ENCODE results near the gene TANGO6.
"Not testable (repeated sequence)": the region's sequence is repeated elsewhere in the genome, so short reads cannot be mapped to it uniquely, and the experiment has no call there.

TANGO6 gene

DNA sequence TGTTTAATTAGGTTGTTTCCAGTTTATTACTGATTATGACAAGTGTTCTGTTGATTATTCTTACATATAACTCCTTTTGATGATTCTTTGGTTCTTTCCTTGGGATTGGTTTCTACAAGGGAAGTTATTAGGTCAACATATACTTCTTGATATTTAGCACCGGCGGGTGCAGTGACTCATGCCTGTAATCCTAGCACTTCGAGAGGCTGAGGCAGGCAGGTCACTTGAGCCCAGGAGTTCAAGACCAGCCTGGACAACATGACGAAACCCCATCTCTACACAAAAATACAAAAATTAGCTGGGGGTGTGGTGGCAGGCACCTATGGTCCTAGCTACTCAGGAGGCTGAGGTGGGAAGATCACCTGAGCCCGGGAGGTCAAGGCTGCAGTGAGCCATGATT lies 141.9 kb downstream of the TANGO6 start:
- no peaks in the 10 kb centered on the region for H3K27me3 ChIP-seq (ENCODE audit: control insufficient read depth, insufficient read depth, low read length)
- no peaks in the 10 kb centered on the region for H3K9me3 ChIP-seq (ENCODE audit: control insufficient read depth, insufficient read depth, low read length)
- H3K4me3 ChIP-seq (ENCODE audit: low read depth, low read length), result no peak overlapping the region
- peaks cover 15% of the 10 kb centered on the region for H3K4me1 ChIP-seq (ENCODE audit: control insufficient read depth, insufficient read depth, low read length)
- H3K36me3 ChIP-seq (ENCODE audit: control insufficient read depth, insufficient read depth, low read length), result no peaks in the 10 kb centered on the region
- H3K9ac ChIP-seq (ENCODE audit: low read depth, low read length), result no peak overlapping the region

DNA sequence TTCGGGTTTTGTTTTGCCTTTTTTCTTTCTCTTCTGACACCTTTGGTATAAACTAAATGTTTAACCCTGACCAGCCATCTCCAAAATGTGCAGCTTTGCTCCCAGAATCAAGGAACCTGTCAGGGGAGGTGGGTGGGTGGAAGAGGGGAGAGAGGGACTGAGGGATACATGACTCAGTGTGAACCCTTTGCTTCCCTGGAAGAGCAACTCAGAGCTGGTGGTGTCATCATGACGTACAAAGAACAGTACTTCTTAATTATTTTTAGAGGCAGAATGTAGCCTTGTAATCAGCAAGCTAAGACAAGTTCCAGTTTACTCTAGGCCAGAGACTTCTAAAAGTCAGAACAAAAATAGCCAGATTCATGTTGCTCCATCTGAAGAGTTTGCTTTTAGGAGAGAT lies 142.5 kb downstream of the TANGO6 start:
- Histone ChIP-seq H3K4me3 (ENCODE audit: low read depth, low read length) (no peak overlapping the region), H3K36me3 (ENCODE audit: control insufficient read depth, insufficient read depth, low read length) (no peaks in the 10 kb centered on the region), H3K9ac (ENCODE audit: low read depth, low read length) (peak overlapping the region; percentile 24), H3K4me1 (ENCODE audit: control insufficient read depth, insufficient read depth, low read length) (peaks cover 15% of the 10 kb centered on the region), H3K9me3 (ENCODE audit: control insufficient read depth, insufficient read depth, low read length) (no peaks in the 10 kb centered on the region), H3K27me3 (ENCODE audit: control insufficient read depth, insufficient read depth, low read length) (no peaks in the 10 kb centered on the region)

DNA sequence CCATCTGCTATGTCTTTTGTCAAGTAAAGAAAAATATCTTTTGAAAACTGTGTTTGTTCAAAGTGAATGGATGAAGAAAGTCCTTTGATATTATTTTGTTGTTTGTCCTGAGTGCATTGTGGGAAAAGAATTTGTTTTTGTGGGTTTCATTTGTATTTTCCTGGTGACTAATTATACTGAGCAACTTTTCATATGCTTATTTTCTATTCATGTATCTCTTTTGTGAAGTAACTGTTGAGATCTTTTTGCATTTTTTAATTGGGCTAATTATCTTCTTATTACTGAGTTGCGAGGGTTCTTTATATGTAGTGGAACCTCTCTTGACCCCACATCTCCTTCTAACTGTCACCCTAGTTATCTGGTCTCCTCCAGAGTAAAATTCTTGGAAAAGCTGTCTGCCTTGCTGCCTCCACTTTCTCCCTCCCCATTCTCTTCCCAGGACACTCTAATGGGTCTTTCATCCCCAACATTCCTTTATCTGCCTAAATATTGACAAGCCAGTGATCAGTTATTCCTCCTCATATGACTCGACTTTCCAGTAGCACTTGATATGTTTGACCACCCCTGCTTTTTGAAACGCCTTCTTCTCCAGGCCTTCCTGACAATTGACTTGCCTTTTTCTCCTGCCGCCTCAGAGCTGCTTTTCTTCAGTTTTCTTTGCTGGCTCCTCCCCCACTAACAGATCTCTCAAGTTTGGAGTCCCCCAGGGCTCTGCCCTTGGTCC lies 144.6 kb downstream of the TANGO6 start:
- no peak overlapping the region for H3K9ac ChIP-seq (ENCODE audit: low read depth, low read length)
- H3K27me3 ChIP-seq (ENCODE audit: control insufficient read depth, insufficient read depth, low read length), result no peaks in the 10 kb centered on the region
- H3K9me3 ChIP-seq (ENCODE audit: control insufficient read depth, insufficient read depth, low read length), result no peaks in the 10 kb centered on the region
- H3K4me1 ChIP-seq (ENCODE audit: control insufficient read depth, insufficient read depth, low read length), result peaks cover 19% of the 10 kb centered on the region
- H3K4me3 ChIP-seq (ENCODE audit: low read depth, low read length), result no peak overlapping the region
- no peaks in the 10 kb centered on the region for H3K36me3 ChIP-seq (ENCODE audit: control insufficient read depth, insufficient read depth, low read length)

DNA sequence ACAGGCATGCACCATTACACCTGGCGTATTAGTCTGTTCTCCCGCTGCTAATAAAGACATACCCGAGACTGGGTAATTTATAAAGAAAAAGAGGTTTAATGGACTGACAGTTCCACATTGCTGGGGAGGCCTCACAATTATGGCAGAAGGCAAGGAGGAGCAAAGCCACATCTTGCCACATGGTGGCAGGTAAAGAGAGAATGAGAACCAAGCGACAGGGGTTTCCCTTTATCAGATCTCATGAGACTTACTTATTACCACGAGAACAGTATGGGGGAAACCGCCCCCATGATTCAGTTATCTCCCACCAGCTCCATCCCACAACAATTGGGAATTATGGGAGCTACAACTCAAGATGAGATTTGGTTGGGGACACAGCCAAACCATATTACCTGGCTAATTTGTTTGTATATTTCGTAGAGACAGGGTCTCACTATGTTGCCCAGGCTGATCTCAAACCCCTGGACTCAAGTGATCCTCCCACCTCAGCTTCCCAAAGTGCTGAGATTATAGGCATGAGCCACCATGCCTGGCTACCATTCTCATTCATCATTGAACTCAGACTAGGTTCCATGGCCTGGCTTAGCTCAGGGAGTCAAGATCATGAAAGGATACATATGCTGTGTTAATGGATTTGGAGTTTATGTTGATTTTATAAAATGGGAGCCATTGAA lies 147.0 kb downstream of the TANGO6 start:
- H3K27me3 ChIP-seq (ENCODE audit: control insufficient read depth, insufficient read depth, low read length); H3K36me3 ChIP-seq (ENCODE audit: control insufficient read depth, insufficient read depth, low read length); H3K9ac ChIP-seq (ENCODE audit: low read depth, low read length); H3K4me3 ChIP-seq (ENCODE audit: low read depth, low read length); H3K9me3 ChIP-seq (ENCODE audit: control insufficient read depth, insufficient read depth, low read length): not testable (repeated sequence)
- H3K4me1 ChIP-seq (ENCODE audit: control insufficient read depth, insufficient read depth, low read length), result peaks cover 32% of the 10 kb centered on the region

DNA sequence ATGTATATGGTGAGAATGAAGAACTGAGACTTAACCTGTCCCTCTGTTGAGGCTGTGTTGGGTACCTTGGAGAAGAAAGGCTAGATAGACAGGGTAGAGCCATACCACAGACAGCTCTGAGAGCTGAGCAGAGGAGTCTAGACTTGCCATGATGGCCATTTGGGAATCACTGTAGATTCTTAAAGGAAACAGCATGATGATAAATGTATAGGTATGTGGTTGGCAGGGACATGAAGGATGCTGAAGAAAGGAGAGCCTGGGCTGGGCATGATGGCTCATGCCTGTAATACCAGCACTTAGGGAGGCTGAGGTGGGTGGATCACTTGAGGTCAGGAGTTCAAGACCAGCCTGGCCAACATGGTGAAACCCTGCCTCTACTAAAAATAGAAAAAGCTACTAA lies 147.7 kb downstream of the TANGO6 start:
- Histone ChIP-seq H3K27me3 (ENCODE audit: control insufficient read depth, insufficient read depth, low read length) (no peaks in the 10 kb centered on the region), H3K9me3 (ENCODE audit: control insufficient read depth, insufficient read depth, low read length) (no peaks in the 10 kb centered on the region), H3K36me3 (ENCODE audit: control insufficient read depth, insufficient read depth, low read length) (no peaks in the 10 kb centered on the region), H3K4me3 (ENCODE audit: low read depth, low read length) (no peak overlapping the region), H3K9ac (ENCODE audit: low read depth, low read length) (no peak overlapping the region), H3K4me1 (ENCODE audit: control insufficient read depth, insufficient read depth, low read length) (peaks cover 39% of the 10 kb centered on the region)

DNA sequence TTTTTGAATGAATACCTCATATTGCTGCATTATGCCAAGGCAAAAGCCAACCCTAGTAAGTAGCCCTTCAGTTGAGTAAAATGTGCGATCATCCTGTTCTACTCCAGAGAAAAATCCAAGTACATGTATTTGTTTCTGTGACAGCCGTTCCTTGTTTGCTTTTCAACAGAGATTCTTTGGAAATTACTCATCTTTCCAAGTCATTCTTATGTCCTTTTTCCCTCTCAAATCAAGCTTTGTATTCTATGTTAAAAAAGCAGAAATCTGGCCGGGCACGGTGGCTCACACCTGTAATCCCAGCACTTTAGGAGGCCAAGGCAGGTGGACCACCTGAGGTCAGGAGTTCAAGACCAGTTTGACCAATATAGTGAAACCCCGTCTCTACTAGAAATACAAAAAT lies 149.2 kb downstream of the TANGO6 start:
- Histone ChIP-seq H3K9me3 (ENCODE audit: control insufficient read depth, insufficient read depth, low read length) (no peaks in the 10 kb centered on the region), H3K36me3 (ENCODE audit: control insufficient read depth, insufficient read depth, low read length) (no peaks in the 10 kb centered on the region), H3K27me3 (ENCODE audit: control insufficient read depth, insufficient read depth, low read length) (peaks cover 2% of the 10 kb centered on the region), H3K4me1 (ENCODE audit: control insufficient read depth, insufficient read depth, low read length) (peaks cover 37% of the 10 kb centered on the region), H3K9ac (ENCODE audit: low read depth, low read length) (no peak overlapping the region), H3K4me3 (ENCODE audit: low read depth, low read length) (no peak overlapping the region)

DNA sequence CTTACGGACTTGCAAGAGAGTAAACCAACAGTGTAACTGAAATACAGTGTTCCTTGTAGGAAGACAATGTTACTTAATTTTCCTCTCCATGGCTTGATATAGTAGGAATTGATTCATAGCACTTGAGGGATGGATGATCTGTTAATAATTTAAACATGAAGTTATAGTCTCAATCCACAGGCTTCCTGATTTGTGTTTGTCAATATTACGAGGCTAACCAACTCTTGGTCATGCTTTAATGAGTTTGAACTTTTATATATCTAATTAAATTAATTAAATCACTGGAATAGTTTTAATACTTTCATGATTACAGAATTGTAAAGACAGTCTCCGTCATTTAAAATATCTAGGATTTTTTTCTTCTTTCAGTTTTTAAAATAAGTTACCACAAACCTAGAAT lies 150.1 kb downstream of the TANGO6 start:
- H3K36me3 ChIP-seq (ENCODE audit: control insufficient read depth, insufficient read depth, low read length), result no peaks in the 10 kb centered on the region
- H3K4me3 ChIP-seq (ENCODE audit: low read depth, low read length), result no peak overlapping the region
- peaks cover 30% of the 10 kb centered on the region for H3K4me1 ChIP-seq (ENCODE audit: control insufficient read depth, insufficient read depth, low read length)
- no peak overlapping the region for H3K9ac ChIP-seq (ENCODE audit: low read depth, low read length)
- no peaks in the 10 kb centered on the region for H3K9me3 ChIP-seq (ENCODE audit: control insufficient read depth, insufficient read depth, low read length)
- peaks cover 2% of the 10 kb centered on the region for H3K27me3 ChIP-seq (ENCODE audit: control insufficient read depth, insufficient read depth, low read length)

DNA sequence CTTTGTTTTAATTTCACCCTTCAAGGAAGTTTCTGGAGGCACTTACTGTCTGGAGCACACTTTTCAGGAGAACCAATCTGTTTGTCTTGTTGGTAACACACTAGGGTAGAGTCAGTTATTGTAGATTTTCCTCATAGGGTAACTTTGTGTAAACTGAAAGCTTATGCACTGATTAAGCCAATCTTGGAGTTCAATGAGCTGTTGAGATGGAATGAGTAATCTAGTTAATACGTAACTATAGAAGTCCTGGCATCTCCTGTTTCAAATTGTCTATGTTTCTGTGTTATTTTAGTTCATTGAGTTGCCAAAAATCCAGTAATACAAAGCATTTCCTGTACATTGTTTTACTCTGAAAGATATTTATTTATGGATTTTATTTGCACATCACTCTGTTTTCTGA lies 150.6 kb downstream of the TANGO6 start:
- H3K9me3 ChIP-seq (ENCODE audit: control insufficient read depth, insufficient read depth, low read length), result no peaks in the 10 kb centered on the region
- H3K9ac ChIP-seq (ENCODE audit: low read depth, low read length), result no peak overlapping the region
- peaks cover 2% of the 10 kb centered on the region for H3K27me3 ChIP-seq (ENCODE audit: control insufficient read depth, insufficient read depth, low read length)
- H3K4me1 ChIP-seq (ENCODE audit: control insufficient read depth, insufficient read depth, low read length), result peaks cover 26% of the 10 kb centered on the region
- H3K4me3 ChIP-seq (ENCODE audit: low read depth, low read length), result no peak overlapping the region
- no peaks in the 10 kb centered on the region for H3K36me3 ChIP-seq (ENCODE audit: control insufficient read depth, insufficient read depth, low read length)

DNA sequence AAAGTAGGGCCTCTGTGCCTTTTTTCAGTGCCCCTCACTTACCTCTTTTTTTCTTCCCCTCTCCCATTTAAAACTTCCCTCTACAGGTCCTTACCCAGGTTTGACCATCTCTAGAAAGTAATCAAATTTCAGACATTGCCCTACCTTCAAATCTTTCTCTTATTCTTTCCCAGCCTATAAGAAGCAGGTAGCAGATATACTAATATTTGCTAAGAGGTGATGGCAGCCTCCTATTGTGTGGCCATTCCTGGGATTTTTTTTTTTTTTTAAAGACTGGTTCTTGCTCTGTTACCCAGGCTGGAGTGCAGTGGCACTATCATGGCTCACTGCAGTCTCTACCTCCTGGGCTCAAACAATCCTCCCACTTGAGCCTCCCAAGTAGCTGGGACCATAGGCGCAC lies 151.0 kb downstream of the TANGO6 start:
- Histone ChIP-seq H3K9ac (ENCODE audit: low read depth, low read length) (no peak overlapping the region), H3K36me3 (ENCODE audit: control insufficient read depth, insufficient read depth, low read length) (no peaks in the 10 kb centered on the region), H3K27me3 (ENCODE audit: control insufficient read depth, insufficient read depth, low read length) (peaks cover 2% of the 10 kb centered on the region), H3K4me1 (ENCODE audit: control insufficient read depth, insufficient read depth, low read length) (peaks cover 26% of the 10 kb centered on the region), H3K9me3 (ENCODE audit: control insufficient read depth, insufficient read depth, low read length) (no peaks in the 10 kb centered on the region), H3K4me3 (ENCODE audit: low read depth, low read length) (no peak overlapping the region)

DNA sequence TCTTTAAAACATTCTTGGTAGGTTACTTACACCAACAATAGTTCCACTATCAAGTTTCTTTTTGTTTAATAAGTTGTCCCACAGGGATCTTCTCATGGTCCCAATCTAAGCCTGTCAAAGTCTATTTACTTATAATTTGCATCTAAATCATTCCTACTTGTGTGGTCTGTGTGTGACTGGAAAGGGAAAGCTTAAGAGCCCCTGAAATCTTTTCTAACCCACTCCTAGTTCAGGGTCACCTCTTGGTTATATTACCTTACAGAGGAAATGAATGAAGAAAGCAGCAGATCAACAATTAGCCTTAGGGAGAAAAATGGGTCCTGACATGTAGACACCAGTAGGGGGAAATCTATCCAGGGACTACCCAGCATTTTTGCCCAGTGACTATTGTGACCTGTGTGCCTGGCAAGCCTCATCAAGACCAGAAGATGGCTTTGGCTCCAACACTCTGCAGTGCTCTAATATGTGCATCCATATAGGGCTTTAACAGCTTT lies 151.7 kb downstream of the TANGO6 start:
- Histone ChIP-seq H3K9me3 (ENCODE audit: control insufficient read depth, insufficient read depth, low read length) (no peaks in the 10 kb centered on the region), H3K27me3 (ENCODE audit: control insufficient read depth, insufficient read depth, low read length) (peaks cover 2% of the 10 kb centered on the region), H3K4me1 (ENCODE audit: control insufficient read depth, insufficient read depth, low read length) (peaks cover 26% of the 10 kb centered on the region), H3K36me3 (ENCODE audit: control insufficient read depth, insufficient read depth, low read length) (no peaks in the 10 kb centered on the region), H3K9ac (ENCODE audit: low read depth, low read length) (no peak overlapping the region), H3K4me3 (ENCODE audit: low read depth, low read length) (no peak overlapping the region)

DNA sequence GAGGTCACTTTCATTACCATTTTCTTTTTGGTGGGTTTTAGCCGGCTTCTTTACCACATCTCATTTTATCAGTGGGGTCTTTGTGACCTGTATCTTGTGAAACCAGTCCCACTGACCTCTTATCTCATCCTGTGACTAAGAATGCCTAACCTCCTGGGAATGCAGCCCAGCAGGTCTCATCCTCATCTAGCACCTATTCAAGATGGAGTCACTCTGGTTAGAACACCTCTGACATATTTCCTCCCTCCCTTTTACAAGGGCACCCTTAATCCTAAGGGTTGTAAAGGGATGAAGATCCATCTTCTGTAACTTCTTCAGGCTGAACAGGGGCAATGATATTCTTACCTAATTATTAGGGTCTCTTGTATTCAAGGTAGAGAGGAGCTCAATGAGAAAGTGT lies 154.2 kb downstream of the TANGO6 start:
- Histone ChIP-seq H3K4me1 (ENCODE audit: control insufficient read depth, insufficient read depth, low read length) (peaks cover 23% of the 10 kb centered on the region), H3K4me3 (ENCODE audit: low read depth, low read length) (no peak overlapping the region), H3K36me3 (ENCODE audit: control insufficient read depth, insufficient read depth, low read length) (no peaks in the 10 kb centered on the region), H3K9ac (ENCODE audit: low read depth, low read length) (no peak overlapping the region), H3K9me3 (ENCODE audit: control insufficient read depth, insufficient read depth, low read length) (peaks cover 4% of the 10 kb centered on the region), H3K27me3 (ENCODE audit: control insufficient read depth, insufficient read depth, low read length) (peaks cover 2% of the 10 kb centered on the region)

DNA sequence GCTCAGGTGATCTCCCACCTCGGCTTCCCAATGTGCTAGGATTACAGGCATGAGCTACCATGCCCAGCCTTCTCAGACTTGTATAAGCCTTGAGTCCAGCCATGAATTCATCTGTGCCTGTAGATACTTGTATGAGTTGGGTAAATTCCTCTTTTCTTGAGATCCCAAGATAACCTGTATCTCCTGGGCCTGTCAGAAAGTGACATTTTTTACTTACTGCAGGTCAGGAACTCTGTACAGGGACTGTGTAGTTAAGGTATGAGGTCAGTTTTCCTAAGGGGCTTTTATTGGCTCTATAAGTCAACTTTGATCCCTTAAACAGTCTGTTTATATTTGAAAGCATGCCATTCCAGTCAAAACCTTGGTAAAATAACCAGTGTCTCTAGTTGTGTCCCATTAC lies 155.8 kb downstream of the TANGO6 start:
- H3K9me3 ChIP-seq (ENCODE audit: control insufficient read depth, insufficient read depth, low read length), result peaks cover 8% of the 10 kb centered on the region
- no peaks in the 10 kb centered on the region for H3K36me3 ChIP-seq (ENCODE audit: control insufficient read depth, insufficient read depth, low read length)
- peaks cover 2% of the 10 kb centered on the region for H3K27me3 ChIP-seq (ENCODE audit: control insufficient read depth, insufficient read depth, low read length)
- H3K9ac ChIP-seq (ENCODE audit: low read depth, low read length), result no peak overlapping the region
- peaks cover 13% of the 10 kb centered on the region for H3K4me1 ChIP-seq (ENCODE audit: control insufficient read depth, insufficient read depth, low read length)
- no peak overlapping the region for H3K4me3 ChIP-seq (ENCODE audit: low read depth, low read length)

All from iPS-15b (cell line).